Gastrocnemius medialis (tissue), 4 donors: ENCODE measurements around the gene IGSF9.
A peak's percentile ranks its signal among the peaks of the same experiment; 100 is the strongest.

Experiments used
- CTCF ChIP-seq, 5 experiments: fragments of 450-650 bp in 3 of 5; fragments of 200-600 bp in 2 of 5; sonication (generic) in 2 of 5; IDR thresholded peaks in 4 of 5; conservative IDR thresholded peaks in 1 of 5; 1 replicate in 4 of 5; 2 replicates in 1 of 5; pipeline ENCODE4 v1.5.1; 2016 to 2019; ENCODE audit warnings: antibody characterized with exemption in 5 of 5, mild to moderate bottlenecking in 3 of 5, moderate library complexity in 3 of 5
- POLR2A ChIP-seq, 2 donors: fragments of 450-650 bp; IDR thresholded peaks; one replicate each; pipeline ENCODE4 v1.6.1; 2017; ENCODE audit warnings: antibody characterized with exemption in 2 of 2, mild to moderate bottlenecking in 2 of 2, moderate library complexity in 2 of 2

- TF ChIP-seq CTCF (IDR thresholded peaks at IDR 0.05 in 4 of 5, conservative IDR thresholded peaks at IDR 0.05 in 1 of 5): peak in 1 of 5 experiments; percentile 21
- peak; percentile 50 to 72 for TF ChIP-seq POLR2A (IDR thresholded peaks at IDR 0.05)
These were observed 21.2 kb downstream of the IGSF9 start for GRCh38 chr1:159924025-159924790.
